ENCODE data around the gene CEBPB.
"Not testable (repeated sequence)": the region's sequence is repeated elsewhere in the genome, so short reads cannot be mapped to it uniquely, and the experiment has no call there.

CEBPB gene

GRCh38 chr20:50170549-50171220, 19.9 kb upstream of the CEBPB start:
- DNase-seq: no peak

DNA sequence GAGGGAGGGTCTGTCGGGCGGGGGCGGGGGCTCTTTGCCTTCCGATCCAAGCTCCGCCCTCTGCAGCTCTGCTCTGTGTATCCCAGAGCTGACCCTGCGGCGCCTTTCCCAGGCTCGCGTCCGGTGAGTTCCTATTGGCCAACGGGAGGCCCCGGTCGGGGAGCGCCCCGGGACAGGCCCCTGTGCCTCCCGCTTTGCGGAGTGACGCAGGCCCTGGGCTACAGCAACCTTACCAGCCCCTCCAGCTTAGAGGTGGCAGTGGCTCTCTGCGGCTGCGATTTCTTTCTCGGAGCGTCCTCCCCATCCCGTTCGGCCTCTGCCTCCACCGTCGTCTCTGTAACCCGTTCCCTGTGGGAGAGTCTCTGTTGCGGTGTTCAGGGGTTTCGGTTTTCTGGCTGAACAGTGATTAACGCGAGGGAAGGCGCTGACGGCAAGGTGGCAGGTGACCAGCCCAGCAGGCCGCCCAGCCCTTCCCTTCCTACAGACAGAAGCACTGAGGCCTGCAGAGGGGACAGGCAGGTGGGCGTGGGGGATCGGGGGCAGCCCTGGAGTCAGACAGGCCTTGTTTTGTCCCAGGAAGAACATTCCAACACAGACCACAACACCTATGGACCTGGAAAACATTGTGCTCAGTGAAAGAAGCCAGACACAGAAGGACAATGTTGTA, 18.1 kb upstream of the CEBPB start:
- DNase-seq: no peak

DNA sequence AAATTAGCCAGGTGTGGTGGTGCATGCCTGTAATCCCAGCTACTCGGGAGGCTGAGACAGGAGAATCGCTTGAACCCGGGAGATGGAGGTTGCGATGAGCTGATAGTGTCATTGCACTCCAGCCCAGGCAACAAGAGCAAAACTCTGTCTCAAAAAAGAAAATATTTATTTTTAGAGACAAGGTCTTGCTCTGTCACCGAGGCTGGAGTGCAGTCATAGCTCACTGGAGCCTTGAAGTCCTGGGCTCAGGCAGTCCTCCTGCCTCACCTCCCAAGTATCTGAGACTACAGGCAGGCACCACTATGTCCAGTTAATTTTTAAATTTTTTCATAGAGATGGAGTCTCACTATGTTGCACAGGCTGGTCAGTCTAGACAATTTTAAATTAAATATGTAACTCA, 16.2 kb upstream of the CEBPB start:
- no peak for DNase-seq

GRCh38 chr20:50175938-50176933, 14.4 kb upstream of the CEBPB start:
- no peak for DNase-seq

GRCh38 chr20:50178672-50179071, 12.0 kb upstream of the CEBPB start:
- DNase-seq: not testable (repeated sequence)

DNA sequence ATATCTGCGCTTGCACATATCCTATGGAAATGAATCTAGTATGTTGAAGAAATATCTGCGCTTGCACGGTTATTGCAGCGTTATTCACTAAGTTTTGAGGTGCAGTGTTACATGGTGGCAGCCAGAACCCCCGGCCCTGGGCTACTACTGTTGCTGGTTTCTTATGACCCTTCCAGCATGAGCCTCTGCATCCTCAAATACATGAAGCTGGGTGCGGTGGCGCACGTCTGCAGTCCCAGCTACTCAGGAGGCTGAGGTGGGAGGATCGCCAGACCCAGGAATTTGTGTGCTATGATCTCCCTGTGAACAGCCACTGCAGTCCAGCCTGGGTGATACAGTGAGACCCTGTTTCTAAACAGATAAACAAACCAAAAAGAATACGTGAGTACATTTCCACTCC, 9.3 kb upstream of the CEBPB start:
- DNase-seq: no peak

DNA sequence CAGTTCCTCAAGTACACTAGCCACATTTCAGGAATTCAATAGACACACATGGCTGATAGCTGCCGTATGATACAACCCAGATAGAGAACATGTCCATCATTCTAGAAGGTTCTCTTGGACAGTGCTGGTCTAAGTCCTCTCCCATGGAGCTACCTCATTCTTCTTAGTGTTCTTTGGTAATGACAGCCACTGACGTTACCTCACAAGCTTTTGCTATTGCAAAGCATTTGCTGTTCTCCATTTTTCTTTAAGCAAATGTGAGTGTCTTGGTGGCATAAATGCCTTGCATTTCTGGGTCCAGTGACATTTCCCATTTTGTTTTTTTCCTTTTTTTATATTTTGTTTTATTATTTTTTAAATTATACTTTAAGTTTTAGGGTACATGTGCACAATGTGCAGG, 8.3 kb upstream of the CEBPB start:
- no peak for DNase-seq

- DNase-seq: no peak
Observed at GRCh38 chr20:50185426-50185825, 5.2 kb upstream of the CEBPB start.

DNA sequence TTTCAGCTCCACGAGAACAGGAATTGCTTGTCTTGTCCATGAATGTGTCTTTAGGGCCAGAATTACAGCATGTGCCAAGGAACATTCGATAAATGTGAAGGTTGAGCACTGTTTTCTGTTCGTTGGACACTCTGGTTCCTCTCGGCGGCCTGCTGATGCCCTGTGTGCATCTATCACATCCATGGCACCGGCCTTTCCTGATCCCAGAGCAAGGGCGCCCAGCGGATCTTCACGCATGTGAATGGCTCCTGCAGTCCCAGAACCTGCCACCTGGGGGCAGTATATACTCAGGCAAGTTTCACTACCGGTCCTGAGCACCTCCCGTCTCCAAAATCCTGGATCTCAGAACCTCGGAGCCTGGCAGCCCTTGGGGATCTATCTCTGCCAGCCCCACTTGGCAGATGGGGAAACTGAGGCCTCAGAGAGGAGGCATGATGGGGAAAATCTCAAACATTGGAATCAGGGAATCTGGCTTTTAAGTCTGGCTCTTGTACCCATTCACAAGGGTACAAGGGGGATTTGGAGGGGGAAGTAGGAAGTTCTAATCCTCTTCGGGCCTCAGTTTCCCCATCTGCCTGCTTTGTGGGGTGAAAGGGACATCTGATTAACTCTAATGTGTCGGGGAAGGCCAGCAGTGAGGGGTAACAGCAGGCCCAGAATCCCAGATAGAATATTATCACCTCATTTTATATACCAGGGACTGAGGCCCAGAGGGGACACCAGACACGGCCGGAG, 4.3 kb upstream of the CEBPB start:
- DNase-seq: peak; percentile 82

DNA sequence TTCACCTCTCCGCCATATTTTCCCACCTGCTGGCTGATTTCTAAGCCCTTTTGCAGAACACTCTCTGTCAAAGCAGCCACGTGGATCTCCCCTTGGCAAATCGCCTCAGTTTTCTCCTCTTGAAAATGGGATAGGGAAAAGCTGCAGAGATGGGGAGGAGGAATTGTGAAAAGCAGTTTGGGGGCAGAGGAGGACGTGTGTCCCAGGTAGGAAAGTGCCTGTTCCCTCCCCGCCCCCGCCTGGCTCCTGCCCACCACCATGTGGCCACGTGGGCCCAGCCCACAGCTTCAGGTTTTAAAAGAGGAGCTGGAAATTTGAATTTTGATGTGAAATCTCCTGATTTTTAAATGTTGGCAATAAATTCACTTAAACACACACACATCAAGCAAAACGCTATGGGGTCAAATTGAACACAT, 3.6 kb upstream of the CEBPB start:
- DNase-seq: no peak

DNA sequence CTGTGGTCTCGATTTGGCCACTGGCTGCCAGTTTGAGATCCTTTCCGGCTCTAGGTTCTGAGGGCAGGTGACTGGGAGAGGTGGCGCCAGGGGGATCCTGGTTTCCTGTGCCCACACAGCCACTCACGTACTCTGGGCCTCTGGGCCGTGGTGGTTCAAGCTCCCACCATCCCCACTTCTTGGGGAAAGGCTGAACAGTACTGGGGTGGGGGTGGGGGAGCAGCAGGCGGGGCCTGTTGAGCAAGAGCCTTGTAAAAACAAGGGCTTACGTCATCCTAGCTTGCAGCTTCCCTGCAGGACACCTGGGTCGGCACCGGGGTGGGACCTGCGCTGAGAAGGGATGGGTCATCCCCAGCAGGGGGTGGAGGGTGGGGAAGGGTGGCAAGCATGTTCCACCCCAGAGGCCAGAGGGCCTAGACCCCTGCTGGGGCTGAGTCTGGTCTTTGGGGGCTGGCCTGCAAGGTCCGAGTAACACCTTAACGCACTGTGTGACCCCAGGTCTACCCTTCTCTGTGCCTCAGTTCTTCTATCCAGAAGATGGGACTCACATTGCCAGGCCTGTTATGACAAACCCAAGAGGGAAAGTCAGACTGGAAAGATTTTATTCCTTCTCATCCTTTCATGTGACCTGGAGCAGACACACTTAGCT, 3.1 kb upstream of the CEBPB start:
- no peak for DNase-seq

- no peak for DNase-seq
Observed at GRCh38 chr20:50188287-50188688, 2.3 kb upstream of the CEBPB start.

GRCh38 chr20:50188879-50189680, 1.6 kb upstream of the CEBPB start:
- DNase-seq: no peak

- DNase-seq: peak; percentile 33
Observed at GRCh38 chr20:50189681-50190250, 864 bp upstream of the CEBPB start.

DNA sequence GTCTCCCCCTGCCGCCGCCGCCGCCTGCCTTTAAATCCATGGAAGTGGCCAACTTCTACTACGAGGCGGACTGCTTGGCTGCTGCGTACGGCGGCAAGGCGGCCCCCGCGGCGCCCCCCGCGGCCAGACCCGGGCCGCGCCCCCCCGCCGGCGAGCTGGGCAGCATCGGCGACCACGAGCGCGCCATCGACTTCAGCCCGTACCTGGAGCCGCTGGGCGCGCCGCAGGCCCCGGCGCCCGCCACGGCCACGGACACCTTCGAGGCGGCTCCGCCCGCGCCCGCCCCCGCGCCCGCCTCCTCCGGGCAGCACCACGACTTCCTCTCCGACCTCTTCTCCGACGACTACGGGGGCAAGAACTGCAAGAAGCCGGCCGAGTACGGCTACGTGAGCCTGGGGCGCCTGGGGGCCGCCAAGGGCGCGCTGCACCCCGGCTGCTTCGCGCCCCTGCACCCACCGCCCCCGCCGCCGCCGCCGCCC, 474 bp downstream of the CEBPB start:
- peak; percentile 80 for DNase-seq

DNA sequence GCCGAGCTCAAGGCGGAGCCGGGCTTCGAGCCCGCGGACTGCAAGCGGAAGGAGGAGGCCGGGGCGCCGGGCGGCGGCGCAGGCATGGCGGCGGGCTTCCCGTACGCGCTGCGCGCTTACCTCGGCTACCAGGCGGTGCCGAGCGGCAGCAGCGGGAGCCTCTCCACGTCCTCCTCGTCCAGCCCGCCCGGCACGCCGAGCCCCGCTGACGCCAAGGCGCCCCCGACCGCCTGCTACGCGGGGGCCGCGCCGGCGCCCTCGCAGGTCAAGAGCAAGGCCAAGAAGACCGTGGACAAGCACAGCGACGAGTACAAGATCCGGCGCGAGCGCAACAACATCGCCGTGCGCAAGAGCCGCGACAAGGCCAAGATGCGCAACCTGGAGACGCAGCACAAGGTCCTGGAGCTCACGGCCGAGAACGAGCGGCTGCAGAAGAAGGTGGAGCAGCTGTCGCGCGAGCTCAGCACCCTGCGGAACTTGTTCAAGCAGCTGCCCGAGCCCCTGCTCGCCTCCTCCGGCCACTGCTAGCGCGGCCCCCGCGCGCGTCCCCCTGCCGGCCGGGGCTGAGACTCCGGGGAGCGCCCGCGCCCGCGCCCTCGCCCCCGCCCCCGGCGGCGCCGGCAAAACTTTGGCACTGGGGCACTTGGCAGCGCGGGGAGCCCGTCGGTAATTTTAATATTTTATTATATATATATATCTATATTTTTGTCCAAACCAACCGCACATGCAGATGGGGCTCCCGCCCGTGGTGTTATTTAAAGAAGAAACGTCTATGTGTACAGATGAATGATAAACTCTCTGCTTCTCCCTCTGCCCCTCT, 1.1 kb downstream of the CEBPB start:
- peak; percentile 60 for DNase-seq

- DNase-seq: peak; percentile 68
Observed at GRCh38 chr20:50192364-50193198, 2.0 kb downstream of the CEBPB start.

GRCh38 chr20:50193199-50193835, 2.7 kb downstream of the CEBPB start:
- peak; percentile 44 for DNase-seq

Measured in NK-92 treated with Interleukin-12 subunit alpha and Interleukin-12 subunit beta, amount 100 ng/mL, for 24 hours (cell line).